GM23248 (cell line): ENCODE measurements around the gene AGXT2.

Experiments
- EZH2 ChIP-seq: fragments of 200-600 bp; sonication (generic); IDR thresholded peaks from 2 replicates; pipeline ENCODE4 v1.6.1; 2018; ENCODE audit warnings: antibody characterized with exemption, mild to moderate bottlenecking; ENCODE audit not compliant: insufficient read depth, poor library complexity, severe bottlenecking
- EZH2phosphoT487 ChIP-seq: fragments of 200-600 bp; sonication (generic); IDR thresholded peaks from 2 replicates; pipeline ENCODE4 v1.6.1; 2018; ENCODE audit warnings: antibody characterized with exemption, moderate library complexity, mild to moderate bottlenecking, low read depth; ENCODE audit not compliant: insufficient read depth

DNA sequence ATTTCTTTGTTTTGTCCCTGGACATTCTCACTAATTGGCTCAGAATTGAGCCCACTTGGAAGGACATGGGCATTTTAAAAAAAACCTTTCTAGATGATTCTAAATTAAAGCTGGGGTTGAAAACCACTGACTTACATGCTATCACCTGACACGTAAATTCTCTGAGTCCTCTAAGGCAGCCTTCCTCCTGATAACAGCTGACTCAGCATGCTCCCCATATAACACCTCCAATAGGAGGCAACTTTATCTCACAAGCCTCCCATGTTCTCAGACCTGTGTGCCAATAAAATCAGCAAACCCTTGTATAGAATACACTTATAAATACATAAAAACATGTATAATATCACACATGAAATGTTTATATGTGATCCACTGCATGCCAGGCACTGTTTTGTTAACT, 49.2 kb upstream of the AGXT2 start:
- TF ChIP-seq EZH2phosphoT487 (no peak), EZH2 (no peak)
